Parietal lobe (tissue), 1 donor: ENCODE data around the gene ZCCHC12. TPM values are rescaled to one million over a fixed set of nuclear protein-coding genes. Genes with fewer than 3 reads are reported as not detected.

Experiments
- total RNA-seq: library from RNA; depleted of rRNA; stranded (reverse); fragments of >200 nt; gene quantifications from one replicate; pipeline ENCODE4 v1.2.3, GENCODE V29; 2014

ZCCHC12 gene
- 29.7 TPM for total RNA-seq

GRCh38 chrX:118823263-118824172, at the start of gene ZCCHC12:
Gene ZCCHC12, plus strand, starts transcription at chrX:118823824. Its CDS starts 1,421 bp downstream, at chrX:118825245.

Other genes with a start within 250 kb of the ZCCHC12 start
- 2.5 TPM for gene IL13RA1, start 96.2 kb upstream of the ZCCHC12 start, total RNA-seq
- 2.5 TPM for gene LONRF3, start 150.8 kb downstream of the ZCCHC12 start, total RNA-seq
- not detected for gene CT47C1, start 249.2 kb downstream of the ZCCHC12 start, total RNA-seq